ENCODE measurements around the gene SMIM33.
"Not testable (repeated sequence)": the region's sequence is repeated elsewhere in the genome, so short reads cannot be mapped to it uniquely, and the experiment has no call there.

SMIM33 gene

DNA sequence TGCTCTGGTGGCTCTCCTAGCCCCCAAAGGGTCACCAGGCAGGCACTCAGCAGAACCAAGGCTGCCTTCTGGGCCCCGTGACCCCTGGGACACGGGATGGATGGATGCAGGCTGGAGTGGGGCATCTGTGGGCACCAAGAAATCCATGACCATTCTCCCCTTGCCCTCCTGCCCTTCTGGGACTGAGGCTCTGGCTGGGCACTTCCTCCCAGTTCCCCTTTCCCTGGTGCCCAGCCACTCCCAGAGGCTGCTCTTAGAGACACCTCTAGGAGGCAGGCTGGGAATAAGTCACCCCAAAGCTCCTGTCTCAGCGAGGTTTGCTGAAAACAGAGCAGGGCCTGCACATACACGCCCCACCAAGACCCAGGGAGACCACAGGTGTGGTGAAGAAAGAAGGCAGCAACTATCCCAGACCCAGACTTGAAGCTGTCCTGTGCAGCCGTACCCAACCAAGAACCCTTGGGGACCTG is 10.8 kb downstream of the SMIM33 start:
- no peak for DNase-seq (ENCODE audit: low read depth in 2 of 3, low spot score in 2 of 3)

DNA sequence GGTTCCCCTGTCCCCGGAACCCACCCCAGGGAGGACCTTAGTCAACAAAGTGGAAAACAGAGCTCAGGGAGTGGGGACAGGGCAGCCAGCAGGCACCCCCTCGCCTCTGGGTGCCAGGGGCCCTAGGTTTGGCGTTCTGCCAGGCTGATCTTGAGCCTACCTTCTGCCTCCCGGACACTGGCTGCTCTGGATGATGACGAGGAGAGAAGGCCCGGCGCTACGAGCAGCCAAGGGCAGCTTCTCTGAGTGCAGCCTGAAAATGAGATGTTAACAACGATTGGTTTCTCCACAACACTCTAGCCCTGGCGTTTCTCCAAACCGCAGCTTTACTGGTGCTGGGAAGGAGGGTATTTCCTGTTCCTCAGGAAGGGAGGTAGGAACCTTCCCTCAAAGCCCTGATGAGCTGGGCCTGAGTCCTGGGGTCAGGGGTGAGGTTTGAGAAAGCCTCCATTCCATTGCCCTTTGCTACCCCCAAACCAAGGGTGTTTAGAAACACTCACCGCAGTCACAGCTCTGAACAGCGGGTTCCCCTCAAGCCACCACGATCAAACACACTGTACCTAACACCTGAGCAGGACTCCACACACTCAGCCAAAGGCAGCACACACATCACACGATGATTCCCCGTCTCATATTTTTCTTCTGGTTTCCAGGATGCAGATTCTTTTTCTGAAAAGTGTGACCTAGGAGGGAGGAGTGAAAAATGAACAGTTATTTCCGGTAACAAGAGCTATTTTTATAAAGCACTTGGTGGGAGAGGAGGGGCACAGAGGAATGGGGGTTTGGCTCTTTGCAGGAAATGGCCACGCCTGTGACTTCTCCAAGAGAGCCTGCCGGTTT is 11.5 kb downstream of the SMIM33 start, which contains the start of gene STING1:
TSS of gene STING1 (minus strand) at position 709 of the 840 bp plus-strand sequence. CDS start 1,054 bp downstream, outside the sequence.
- DNase-seq (ENCODE audit: low read depth in 2 of 3, low spot score in 2 of 3), result peak in 1 of 3 experiments; percentile 55

DNA sequence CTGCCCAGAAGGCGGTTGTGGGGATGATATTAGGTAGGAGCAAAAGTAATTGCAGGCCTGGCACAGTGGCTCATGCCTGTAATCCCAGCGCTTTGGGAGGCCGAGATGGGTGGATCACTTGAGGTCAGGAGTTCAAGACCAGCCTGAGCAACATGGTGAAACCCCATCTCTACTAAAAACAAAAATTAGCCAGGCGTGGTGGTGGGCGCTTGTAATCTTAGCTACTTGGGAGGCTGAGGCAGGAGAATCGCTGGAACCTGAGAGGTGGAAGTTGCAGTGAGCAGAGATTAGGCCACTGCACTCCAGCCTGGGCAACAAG is 12.0 kb downstream of the SMIM33 start:
- DNase-seq (ENCODE audit: low read depth in 2 of 3, low spot score in 2 of 3), result not testable (repeated sequence)

DNA sequence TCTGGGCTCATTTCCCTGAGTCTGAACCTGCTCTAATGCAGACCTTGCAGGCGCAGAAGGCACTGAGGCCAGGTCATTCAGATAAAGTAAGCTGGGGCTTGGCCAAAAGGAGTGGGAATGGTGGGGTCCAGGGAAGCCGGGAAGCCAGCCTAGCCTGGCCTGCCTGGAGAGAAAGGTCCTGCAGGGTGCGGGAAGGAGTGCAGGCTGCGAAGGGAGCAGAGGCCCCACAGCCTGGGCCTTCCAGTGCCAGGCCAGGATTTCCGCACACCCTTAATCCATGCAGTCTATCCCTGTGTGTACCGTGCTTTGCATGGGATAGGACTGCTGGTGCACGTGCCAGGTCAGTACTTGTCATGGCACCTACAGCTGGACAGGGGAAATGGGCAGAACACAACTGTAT is 15.4 kb downstream of the SMIM33 start:
- DNase-seq (ENCODE audit: low read depth in 2 of 3, low spot score in 2 of 3), result no peak

DNA sequence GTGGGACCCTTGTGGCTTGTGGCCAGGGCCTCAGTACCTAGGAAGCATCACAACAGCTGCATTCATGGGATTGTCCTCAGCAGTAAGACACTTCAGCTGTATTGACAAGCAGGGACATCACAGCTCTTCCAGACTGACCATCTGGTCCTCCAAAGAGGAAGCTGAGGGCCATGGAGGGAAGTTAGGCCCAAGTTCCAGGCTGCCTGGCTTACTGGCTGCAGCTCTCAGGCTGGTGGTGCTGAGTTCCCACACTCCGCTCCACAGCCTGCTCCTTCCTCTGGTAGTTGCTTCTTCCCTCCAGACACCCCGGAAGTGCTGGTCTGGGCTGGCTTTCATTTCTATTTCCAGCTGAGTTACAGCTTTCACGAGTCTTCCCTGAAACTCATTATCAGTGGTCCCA is 17.5 kb downstream of the SMIM33 start:
- no peak for DNase-seq (ENCODE audit: low read depth in 2 of 3, low spot score in 2 of 3)

DNA sequence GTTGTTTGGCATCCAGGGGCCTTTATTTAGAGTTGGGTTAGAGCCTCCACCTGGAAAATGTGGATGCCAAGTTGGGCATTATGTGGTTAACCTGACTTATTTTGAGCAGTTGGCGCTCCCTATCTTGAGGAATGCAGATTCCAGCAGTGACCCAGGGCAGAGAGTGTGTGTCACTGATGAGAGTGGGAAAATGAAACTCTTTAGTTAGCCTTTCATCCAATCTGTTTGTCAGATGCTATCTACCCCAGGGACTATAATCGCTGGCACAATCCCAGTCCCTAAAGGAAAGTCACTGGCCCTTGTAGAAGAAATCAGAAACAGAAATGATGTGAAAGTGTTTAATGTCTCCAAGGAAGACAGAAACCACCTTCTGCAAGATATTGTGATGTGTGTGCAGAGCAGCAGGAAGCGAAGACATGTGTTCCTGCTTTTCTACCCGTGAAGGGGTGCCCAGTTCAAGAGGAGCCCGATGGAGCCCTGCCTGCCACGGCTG is 21.9 kb downstream of the SMIM33 start:
- DNase-seq (ENCODE audit: low read depth in 2 of 3, low spot score in 2 of 3), result no peak

DNA sequence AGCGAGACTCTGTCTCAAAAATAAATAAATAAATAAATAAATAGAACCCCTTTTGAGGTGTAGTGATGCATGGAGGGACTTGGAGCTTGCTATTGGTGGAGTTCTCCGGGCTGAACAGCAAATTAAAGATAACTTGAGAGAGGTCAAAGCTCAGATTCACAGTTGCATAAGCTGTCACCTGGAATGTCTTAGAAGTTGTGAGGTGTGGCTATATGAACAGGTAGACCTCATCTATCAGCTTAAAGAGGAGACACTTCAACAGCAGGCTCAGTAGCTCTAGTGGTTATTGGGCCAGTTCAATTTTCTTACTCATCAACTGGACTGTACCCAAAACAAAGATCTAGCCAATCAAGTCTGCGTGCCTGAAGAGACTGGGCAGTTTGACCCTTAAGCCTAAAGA is 23.5 kb downstream of the SMIM33 start:
- DNase-seq (ENCODE audit: low read depth in 2 of 3, low spot score in 2 of 3), result no peak

DNA sequence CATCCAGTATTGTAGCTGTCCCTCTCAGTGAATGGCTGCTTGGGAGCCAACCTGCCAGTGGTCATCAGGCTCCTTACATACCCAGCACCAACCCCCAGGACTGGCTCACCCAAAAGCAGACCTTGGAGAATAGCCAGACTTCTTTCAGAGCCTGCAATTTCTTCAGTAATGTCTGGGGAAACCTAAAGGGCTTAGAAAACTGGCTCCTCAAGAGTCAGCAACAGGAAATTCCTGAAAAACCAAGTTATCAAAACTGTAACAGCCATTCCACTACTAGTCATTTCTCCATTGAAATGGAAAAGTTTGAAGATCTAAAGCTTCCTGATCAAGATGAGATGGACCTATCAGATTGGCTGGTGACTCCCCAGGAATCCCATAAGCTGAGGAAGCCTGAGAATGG is 24.0 kb downstream of the SMIM33 start:
- no peak for DNase-seq (ENCODE audit: low read depth in 2 of 3, low spot score in 2 of 3)

DNA sequence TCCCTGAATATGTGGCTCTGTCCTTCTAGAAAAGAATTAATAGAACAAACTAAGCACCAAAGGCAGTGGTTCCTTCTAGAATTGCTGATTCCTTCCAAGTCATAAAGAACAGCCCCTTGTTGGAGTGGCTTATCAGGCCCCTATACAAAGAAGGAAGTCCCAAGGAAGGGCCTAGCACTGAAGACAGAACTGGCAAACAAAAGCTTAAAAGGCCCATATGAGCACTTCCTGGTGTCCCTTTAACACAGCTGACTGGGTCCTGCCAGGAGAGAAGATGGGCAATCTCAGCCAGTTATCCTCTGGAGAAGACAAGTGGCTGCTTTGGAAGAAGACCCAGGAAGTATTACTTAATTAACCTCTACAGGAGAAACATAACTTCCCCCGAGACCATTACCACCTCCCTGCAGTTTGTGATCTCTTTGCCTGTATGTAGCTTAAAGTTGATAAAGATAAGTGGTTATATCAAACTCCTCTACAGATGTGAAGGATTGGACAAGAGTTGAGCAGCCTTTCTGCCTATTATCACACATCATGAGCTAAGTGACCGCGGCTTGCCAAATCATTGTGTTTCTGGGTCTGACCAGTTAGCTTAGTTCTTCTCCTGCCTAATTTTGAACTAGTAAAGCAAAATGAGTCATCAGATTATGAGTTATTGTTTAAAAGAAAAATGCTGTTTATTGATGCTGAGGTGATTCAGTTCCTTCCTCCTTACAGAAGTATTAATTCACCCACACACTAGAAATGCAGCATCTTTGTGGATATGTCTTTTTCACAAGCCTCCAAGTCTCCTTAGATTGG is 25.0 kb downstream of the SMIM33 start:
- no peak for DNase-seq (ENCODE audit: low read depth in 2 of 3, low spot score in 2 of 3)

DNA sequence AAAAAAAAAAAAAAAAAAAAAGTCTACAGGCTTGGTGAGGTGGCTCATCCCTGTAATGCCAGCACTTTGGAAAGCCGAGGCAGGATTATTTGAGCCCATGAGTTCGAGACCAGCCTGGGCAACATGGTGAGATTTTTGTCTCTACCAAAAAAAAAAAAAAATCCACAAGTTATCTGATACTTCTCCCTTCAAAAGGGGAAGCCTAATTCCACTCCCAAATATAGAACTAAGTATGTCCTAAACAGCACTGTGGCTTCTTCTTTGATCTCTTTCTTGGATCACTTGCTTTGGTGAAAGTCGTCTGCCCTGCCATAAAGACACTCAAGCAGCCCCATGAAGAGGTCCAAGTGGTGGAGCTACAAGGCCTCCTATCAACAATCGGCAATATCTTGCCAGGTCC is 30.6 kb downstream of the SMIM33 start:
- no peak for DNase-seq (ENCODE audit: low read depth in 2 of 3, low spot score in 2 of 3)

DNA sequence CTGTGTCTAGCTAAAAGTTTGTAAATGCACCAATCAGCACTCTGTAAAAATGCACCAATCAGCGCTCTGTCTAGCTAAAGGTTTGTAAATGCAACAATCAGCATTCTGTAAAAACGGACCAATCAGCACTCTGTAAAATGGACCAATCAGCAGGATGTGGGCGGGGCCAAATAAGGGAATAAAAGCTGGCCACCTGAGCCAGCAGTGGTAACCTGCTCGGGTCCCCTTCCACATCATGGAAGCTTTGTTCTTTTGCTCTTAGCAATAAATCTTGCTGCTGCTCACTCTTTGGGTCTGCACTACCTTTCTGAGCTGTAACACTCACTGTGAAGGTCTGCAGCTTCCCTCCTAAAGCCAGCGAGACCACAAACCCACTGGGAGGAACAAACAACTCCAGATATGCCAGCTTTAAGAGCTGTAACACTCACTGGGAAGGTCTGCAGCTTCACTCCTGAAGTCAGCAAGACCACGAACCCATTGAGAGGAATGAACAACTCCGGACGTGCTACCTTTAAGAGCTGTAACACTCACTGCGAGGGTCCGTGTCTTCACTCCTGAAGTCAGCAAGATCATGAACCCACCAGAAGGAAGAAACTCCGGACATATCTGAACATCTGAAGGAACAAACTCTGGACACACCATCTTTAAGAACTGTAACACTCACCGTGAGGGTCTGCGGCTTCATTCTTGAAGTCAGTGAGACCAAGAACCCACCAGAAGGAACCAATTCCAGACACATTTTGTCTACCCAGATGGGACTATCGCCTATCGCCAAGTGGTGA is 32.4 kb downstream of the SMIM33 start:
- not testable (repeated sequence) for DNase-seq (ENCODE audit: low read depth in 2 of 3, low spot score in 2 of 3)

DNA sequence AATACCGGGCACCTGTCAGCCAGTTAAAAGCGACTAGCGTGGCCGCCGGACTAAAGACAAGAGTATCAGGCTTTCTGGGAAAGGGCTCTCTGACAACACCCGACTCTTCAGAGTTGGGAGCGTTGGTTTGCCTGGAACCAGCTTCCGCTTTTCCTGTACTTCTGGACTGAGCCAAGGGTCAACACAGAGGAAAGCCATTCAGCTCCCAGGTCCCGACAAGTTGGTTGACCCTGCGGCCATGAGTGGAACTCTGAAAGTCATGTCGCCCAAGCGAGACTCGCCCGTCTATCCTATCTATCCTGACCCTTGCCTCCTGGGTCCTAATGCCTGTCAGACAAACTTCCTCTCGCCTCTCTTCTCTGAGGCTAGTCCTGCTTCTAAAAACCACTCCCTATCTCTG is 33.1 kb downstream of the SMIM33 start:
- not testable (repeated sequence) for DNase-seq (ENCODE audit: low read depth in 2 of 3, low spot score in 2 of 3)

DNA sequence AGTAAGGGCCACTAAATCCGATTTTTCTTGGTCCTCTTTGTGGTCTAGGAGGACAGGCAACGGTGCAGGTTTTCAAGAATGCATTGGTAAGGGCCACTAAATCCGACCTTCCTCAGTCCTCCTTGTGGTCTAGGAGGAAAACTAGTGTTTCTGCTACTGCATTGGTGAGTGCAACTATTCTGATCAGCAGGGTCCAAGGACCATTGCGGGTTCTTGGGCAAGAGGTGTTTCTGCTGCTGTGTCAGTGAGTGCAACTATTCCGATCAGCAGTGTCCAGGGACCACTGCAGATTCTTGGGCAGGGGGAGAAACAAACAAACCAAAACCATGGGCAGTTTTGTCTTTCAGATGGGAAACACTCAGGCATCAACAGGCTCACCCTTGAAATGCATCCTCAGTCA is 33.9 kb downstream of the SMIM33 start:
- not testable (repeated sequence) for DNase-seq (ENCODE audit: low read depth in 2 of 3, low spot score in 2 of 3)

DNA sequence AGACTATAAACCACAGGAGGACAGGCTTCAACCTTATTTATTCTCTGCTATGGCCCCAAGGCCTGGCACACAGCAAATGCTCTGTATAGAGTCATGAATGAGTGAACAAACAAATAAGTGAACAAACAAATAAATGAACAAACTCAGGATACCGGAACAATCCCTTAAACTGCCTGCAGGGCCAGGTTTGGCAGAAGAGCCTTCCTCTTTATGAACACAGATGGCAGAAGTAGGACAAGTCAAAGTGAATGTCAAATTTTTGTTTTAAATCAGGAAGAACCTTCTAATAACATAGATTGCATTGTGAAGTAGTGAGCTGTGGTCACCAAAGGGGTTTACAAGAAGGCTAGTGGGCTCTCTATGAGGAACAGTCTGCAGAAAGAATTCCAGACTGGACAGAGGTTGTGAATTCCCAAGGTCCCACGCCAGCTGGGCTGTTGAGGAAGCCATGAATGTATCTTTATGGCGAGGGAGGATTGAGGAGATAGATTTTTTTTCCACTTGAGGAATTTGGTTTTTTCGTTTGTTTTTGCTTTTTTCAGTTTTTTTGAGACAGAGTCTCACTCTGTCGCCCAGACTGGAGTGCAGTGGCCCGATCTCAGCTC is 42.1 kb downstream of the SMIM33 start:
- DNase-seq (ENCODE audit: low read depth in 2 of 3, low spot score in 2 of 3), result no peak

DNA sequence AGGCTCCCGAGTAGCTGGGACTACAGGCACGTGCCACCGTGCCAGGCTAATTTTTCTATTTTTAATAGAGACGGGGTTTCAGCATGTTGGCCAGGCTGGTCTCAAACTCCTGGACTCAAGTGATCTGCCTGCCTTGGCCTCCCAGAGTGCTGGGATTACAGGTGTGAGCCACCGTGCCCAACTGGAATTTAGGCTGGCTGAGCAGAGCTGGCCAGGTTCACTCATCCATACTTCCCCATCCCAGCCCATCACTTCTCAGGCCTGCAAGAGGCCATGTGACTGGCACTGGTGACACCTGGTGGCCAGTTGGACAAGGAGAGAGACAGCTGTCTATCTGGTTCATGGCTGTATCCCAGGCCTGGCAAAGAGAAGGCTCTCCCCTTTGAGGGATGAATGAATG is 42.6 kb downstream of the SMIM33 start:
- DNase-seq (ENCODE audit: low read depth in 2 of 3, low spot score in 2 of 3), result peak; percentile 28 to 49 (median 45)

DNA sequence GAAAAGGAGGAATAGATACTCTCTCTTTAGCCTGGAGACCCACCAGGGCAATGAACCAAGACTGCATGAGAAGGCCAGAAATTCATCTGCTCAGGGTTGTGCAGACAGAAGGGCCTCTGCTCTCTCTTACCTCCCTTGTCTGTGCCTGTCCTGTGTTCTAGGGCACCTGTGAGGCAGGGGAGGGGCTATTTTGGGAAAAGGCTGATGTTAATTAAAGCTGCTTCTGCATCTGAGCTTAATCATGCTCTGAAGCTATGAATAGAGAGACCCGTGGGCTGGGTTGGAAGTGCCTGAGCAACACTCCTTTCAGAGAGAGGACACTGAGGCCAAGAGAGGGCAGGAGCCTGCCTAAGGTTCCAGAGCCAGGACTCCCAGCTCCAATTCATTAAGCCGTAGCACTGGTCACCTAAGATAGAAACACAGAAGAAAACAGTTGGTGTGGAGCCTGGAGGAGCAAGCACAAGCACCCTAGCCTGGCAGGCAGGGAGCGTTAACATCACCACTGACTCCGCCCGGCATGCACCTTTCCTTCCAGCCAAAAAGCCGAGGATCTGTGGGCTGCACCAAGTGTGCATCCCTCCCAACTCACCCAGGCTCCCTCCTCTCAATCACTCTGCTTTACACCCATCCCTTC is 43.2 kb downstream of the SMIM33 start:
- DNase-seq (ENCODE audit: low read depth in 2 of 3, low spot score in 2 of 3), result no peak

DNA sequence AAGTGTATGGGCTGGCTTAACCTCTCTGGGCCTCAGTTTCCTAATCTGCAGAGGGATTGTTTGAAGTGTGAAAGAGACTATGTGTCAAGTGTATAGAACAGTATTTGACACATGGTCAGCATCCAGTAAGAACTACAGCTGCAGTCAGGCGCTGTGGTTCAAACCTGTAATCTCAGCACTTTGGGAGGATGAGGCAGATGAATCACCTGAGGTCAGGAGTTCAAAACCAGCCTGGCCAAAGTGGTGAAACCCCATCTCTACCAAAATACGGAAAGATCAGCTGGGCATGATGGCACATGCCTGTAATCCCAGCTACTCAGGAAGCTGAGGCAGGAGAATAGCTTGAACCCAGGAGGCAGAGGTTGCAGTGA is 43.7 kb downstream of the SMIM33 start:
- no peak for DNase-seq (ENCODE audit: low read depth in 2 of 3, low spot score in 2 of 3)

DNA sequence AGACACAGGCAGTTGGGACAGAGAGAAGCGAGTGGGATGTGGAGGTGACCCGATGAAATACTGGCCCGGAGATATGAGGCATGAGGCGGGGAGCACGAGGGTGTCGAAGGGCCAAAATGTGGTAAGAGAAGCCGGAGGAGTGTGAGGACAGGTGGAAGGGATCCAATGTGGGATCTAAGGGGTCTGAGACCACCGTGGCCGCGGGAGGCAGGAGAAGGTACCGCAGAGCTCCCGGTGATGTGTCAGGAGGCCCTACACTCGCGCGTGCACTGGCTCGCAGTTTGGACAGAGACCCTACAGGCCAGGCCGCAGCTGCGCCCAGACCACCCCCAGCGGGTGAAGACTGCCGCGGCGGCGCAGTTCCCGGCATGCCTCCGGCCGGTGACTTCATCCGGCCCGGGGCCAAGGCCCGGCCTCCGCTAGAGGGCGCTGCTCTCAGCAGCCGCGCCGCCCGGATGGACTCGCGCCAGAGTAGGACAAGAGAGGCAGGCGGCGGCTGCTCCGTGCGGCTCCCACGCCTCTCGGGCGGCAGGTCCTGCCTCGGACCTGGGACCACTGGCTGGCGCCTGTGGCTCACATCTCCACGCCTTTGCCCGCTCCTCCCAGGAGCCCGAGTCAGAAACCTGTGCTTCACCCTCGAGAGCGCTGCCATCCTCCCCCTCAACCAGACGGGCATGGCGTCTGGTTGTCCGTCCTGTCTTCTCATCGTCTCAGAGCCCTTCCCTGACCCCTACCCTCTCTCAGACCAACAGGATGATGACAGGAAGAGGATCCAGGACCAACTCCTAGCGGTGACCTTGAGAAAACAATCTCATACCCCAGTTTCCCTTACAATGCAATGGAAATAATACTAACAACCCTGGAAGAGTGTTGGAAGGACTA is 47.1 kb downstream of the SMIM33 start:
- DNase-seq (ENCODE audit: low read depth in 2 of 3, low spot score in 2 of 3), result peak; percentile 82 to 92 (median 92)
